CD4-positive, alpha-beta T cell (primary cell): ENCODE results near the gene SCFD2. TPM values are rescaled to one million over a fixed set of nuclear protein-coding genes. Genes with fewer than 3 reads are reported as not detected.
"Not testable (repeated sequence)": the region's sequence is repeated elsewhere in the genome, so short reads cannot be mapped to it uniquely, and the experiment has no call there.

Experiments used
- ATAC-seq: fragments of 200-7000 bp; cut with Tn5 transposase; one replicate; pipeline ENCODE4 v1.10.0; 2022; ENCODE audit warnings: mild to moderate bottlenecking; ENCODE audit not compliant: poor library complexity
- CTCF ChIA-PET: fragments of 350-600 bp; sonication (Branson Sonifier 250); formaldehyde crosslinking; loops from one replicate; lab custom pipeline; 2021; ENCODE audit warnings: antibody characterized with exemption, inconsistent platforms; lab: Charles Lee
- POLR2A ChIA-PET: fragments of 350-600 bp; sonication (Branson Sonifier 250); formaldehyde crosslinking; loops from one replicate; lab custom pipeline; 2021; ENCODE audit warnings: antibody characterized with exemption, inconsistent platforms; lab: Charles Lee
- DNase-seq, 14 experiments: peaks; one replicate each; pipeline ENCODE4 v3.0.0-alpha.2; 2013 to 2020; ENCODE audit warnings: mixed read lengths in 2 of 14
- H3K27ac ChIP-seq, 2 donors: one replicate each; pipeline versions ENCODE4 v1.5.1 to v1.7.0; 2013; ENCODE audit warnings: low read length in 2 of 2, low read depth in 1 of 2, mild to moderate bottlenecking in 1 of 2
- H3K27me3 ChIP-seq, 2 experiments: 1 replicate in 1 of 2; 2 replicates in 1 of 2; pipeline versions ENCODE4 v1.6.1 to v1.7.0; 2013; ENCODE audit warnings: low read length in 2 of 2, control low read depth in 1 of 2, mild to moderate bottlenecking in 1 of 2, moderate library complexity in 1 of 2; ENCODE audit not compliant: insufficient read depth in 2 of 2, control insufficient read depth in 1 of 2
- H3K36me3 ChIP-seq: one replicate; pipeline ENCODE4 v1.6.1; 2013; ENCODE audit warnings: low read length, control low read depth; ENCODE audit not compliant: insufficient read depth
- H3K4me1 ChIP-seq: one replicate; pipeline ENCODE4 v1.6.1; 2013; ENCODE audit warnings: low read length, control low read depth; ENCODE audit not compliant: insufficient read depth
- H3K4me3 ChIP-seq: one replicate; pipeline ENCODE4 v1.5.1; 2013; ENCODE audit warnings: mild to moderate bottlenecking, low read length, moderate library complexity
- H3K9me3 ChIP-seq, 2 experiments: 1 replicate in 1 of 2; 2 replicates in 1 of 2; pipeline versions ENCODE4 v1.6.1 to v1.7.0; 2013; ENCODE audit warnings: low read length in 2 of 2, mild to moderate bottlenecking in 2 of 2, control low read depth in 1 of 2, moderate library complexity in 1 of 2; ENCODE audit not compliant: control insufficient read depth in 1 of 2, insufficient read depth in 1 of 2
- H3K27ac Mint-ChIP-seq: one replicate; pipeline ENCODE4 v1.8.0; 2020; ENCODE audit warnings: mixed read lengths
- H3K27me3 Mint-ChIP-seq: one replicate; pipeline ENCODE4 v1.8.0; 2021; ENCODE audit warnings: mixed read lengths
- H3K36me3 Mint-ChIP-seq: one replicate; pipeline ENCODE4 v1.8.0; 2021; ENCODE audit warnings: low read depth, mixed read lengths
- H3K4me1 Mint-ChIP-seq: one replicate; pipeline ENCODE4 v1.8.0; 2021; ENCODE audit warnings: low read depth, mixed read lengths
- H3K4me3 Mint-ChIP-seq: one replicate; pipeline ENCODE4 v1.8.0; 2020; ENCODE audit warnings: mild to moderate bottlenecking, mixed read lengths
- H3K9me3 Mint-ChIP-seq: one replicate; pipeline ENCODE4 v1.8.0; 2020; ENCODE audit warnings: mixed read lengths
- CTCF ChIP-seq: fragments of 200-600 bp; IDR thresholded peaks from one replicate; pipeline ENCODE4 v1.8.0; 2022; ENCODE audit warnings: antibody characterized with exemption, mild to moderate bottlenecking
- intact Hi-C, 2 experiments: fragments of 100-400 bp; cut with DNase I in 1 of 2; cut with micrococcal nuclease in 1 of 2; formaldehyde crosslinking; loops; one replicate each; pipeline versions ENCODE4 v1.15.1 to v1.9.0; 2023 to 2025; cut with DNase I, micrococcal nuclease
- total RNA-seq, 174 experiments: library from RNA in 2 of 174; stranded (reverse) in 2 of 174; gene quantifications; one replicate each; pipeline ENCODE4 v1.2.3 and lab custom pipeline; 2021 to 2026

SCFD2 gene
- total RNA-seq, 2 experiments from 2014 or later: 15.4 to 17.6 TPM

GRCh38 chr4:53039741-53040458 lies 326.0 kb downstream of the SCFD2 start:
- Histone ChIP-seq H3K4me3 (no peak overlapping the region), H3K9me3 (no peaks in the 10 kb centered on the region), H3K27me3 (no peaks in the 10 kb centered on the region), H3K27ac (no peak overlapping the region), H3K4me1 (no peaks in the 10 kb centered on the region), H3K36me3 (no peaks in the 10 kb centered on the region)
- DNase-seq: no peak
- ChIA-PET CTCF (interaction anchor here (0.5 kb wide), 1 partner anchor 88 kb away, joined by 4 read pairs; no protein-coding TSS in a partner anchor), POLR2A (no interaction called here)
- Mint-ChIP-seq H3K36me3 (peaks cover 35% of the 10 kb centered on the region), H3K9me3 (peaks cover 3% of the 10 kb centered on the region), H3K27ac (no peak overlapping the region), H3K4me1 (no peaks in the 10 kb centered on the region), H3K27me3 (no peaks in the 10 kb centered on the region), H3K4me3 (no peak overlapping the region)
- ATAC-seq: no peak
- TF ChIP-seq CTCF: no peak
- intact Hi-C loops: no loop called here

GRCh38 chr4:53037892-53038291 lies 328.0 kb downstream of the SCFD2 start:
- Mint-ChIP-seq H3K4me3 (no peak overlapping the region), H3K27ac (no peak overlapping the region), H3K9me3 (peaks cover 8% of the 10 kb centered on the region), H3K27me3 (no peaks in the 10 kb centered on the region), H3K36me3 (peaks cover 50% of the 10 kb centered on the region), H3K4me1 (peaks cover 11% of the 10 kb centered on the region)
- TF ChIP-seq CTCF: no peak
- Histone ChIP-seq H3K4me3 (no peak overlapping the region), H3K36me3 (no peaks in the 10 kb centered on the region), H3K9me3 (no peaks in the 10 kb centered on the region), H3K27me3 (no peaks in the 10 kb centered on the region), H3K4me1 (no peaks in the 10 kb centered on the region), H3K27ac (no peak overlapping the region)
- intact Hi-C loops: no loop called here
- ChIA-PET CTCF (no interaction called here), POLR2A (no interaction called here)
- ATAC-seq (no peak), DNase-seq (no peak)

- H3K4me1 ChIP-seq, H3K4me3 Mint-ChIP-seq, H3K27ac ChIP-seq, intact Hi-C loops, H3K27ac Mint-ChIP-seq, H3K27me3 Mint-ChIP-seq, H3K9me3 ChIP-seq, H3K36me3 ChIP-seq, POLR2A ChIA-PET, DNase-seq, CTCF ChIA-PET, ATAC-seq, H3K4me3 ChIP-seq, H3K27me3 ChIP-seq: not testable (repeated sequence)
- Mint-ChIP-seq H3K9me3 (peaks cover 12% of the 10 kb centered on the region), H3K4me1 (peaks cover 12% of the 10 kb centered on the region), H3K36me3 (peaks cover 49% of the 10 kb centered on the region)
These were observed 333.0 kb downstream of the SCFD2 start for GRCh38 chr4:53032908-53033307.

- no peaks in the 10 kb centered on the region for H3K4me1 Mint-ChIP-seq
- no peak for TF ChIP-seq CTCF
- DNase-seq (no peak), ATAC-seq (no peak)
- no peaks in the 10 kb centered on the region for H3K9me3 Mint-ChIP-seq
- H3K27ac Mint-ChIP-seq: no peak overlapping the region
- no peak overlapping the region for H3K4me3 Mint-ChIP-seq
- Histone ChIP-seq H3K27ac (no peak overlapping the region), H3K4me3 (no peak overlapping the region), H3K4me1 (no peaks in the 10 kb centered on the region), H3K9me3 (no peaks in the 10 kb centered on the region), H3K27me3 (no peaks in the 10 kb centered on the region), H3K36me3 (no peaks in the 10 kb centered on the region)
- peaks cover 6% of the 10 kb centered on the region for H3K36me3 Mint-ChIP-seq
- POLR2A ChIA-PET: no interaction called here
- CTCF ChIA-PET: no interaction called here
- intact Hi-C loops: no loop called here
- H3K27me3 Mint-ChIP-seq: no peaks in the 10 kb centered on the region
These were observed 339.6 kb downstream of the SCFD2 start for GRCh38 chr4:53026233-53026632.
